GM19328 (cell line): ENCODE results near the gene ISOC2.
"Not testable (repeated sequence)": the region's sequence is repeated elsewhere in the genome, so short reads cannot be mapped to it uniquely, and the experiment has no call there.

Source experiments
- ATAC-seq: cut with Tn5 transposase; IDR thresholded peaks from one replicate; pipeline ENCODE4 v1.9.1; 2021; ENCODE audit warnings: mild to moderate bottlenecking, moderate library complexity; ENCODE audit not compliant: unreplicated experiment

Gene ISOC2

DNA sequence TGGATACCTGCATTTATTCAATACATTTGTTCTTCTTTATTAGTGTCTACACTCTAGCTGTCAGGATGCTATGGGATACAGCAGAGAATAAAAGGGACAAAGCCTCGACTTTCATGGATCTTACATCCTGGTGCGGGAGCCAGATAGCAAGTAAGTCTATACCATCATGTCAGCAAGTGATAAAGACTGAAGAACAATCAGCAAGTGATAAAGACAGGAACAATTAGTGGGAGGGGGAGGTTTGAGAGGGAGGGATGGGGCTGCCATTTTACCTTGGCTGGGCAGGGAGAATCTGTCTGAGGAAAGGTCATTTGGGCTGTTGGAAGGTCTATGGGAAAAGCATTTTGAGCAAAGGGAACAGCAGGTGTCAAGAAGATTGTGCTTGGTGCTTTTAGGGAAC lies 51.3 kb downstream of the ISOC2 start:
- ATAC-seq, result no peak

- not testable (repeated sequence) for ATAC-seq
Observed at GRCh38 chr19:55409179-55409578, 52.3 kb downstream of the ISOC2 start.

- no peak for ATAC-seq
Observed at GRCh38 chr19:55408533-55408872, 52.9 kb downstream of the ISOC2 start.

DNA sequence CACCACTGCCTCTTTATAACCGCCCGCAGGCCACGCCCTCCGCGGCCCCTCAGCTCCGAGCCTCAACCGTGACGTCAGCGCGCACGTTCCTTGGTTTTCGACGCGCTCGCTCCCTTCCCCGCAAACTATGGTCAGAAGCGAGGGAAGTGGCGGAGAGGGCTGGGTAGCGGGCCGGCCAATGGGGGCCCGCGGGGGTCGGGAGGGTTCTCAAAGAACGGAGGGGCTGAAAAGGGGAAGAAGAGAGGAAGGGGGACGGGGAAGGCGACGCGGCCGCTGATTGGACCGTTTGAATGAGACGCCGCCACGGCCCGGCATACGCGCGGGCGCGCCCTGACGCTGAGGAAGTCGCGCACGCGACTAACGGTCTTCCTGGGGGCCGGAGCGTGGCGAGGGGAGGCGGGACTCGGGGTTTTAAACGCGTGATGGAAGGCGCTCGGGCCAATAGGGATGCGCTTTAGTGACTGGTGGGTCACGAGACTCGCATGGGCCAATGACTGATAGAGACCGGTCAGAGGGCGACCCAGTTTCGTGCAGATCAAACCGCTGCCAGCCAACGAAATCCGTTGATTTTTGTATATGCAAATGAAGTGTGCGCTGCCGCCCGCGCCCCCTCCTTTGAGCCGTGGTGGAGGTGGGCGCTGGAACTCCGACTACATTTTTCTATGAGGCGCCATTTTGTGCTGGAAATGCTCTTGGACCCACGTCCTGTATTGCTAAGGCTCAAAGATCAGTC lies 53.5 kb downstream of the ISOC2 start:
- peak; percentile 74 for ATAC-seq

DNA sequence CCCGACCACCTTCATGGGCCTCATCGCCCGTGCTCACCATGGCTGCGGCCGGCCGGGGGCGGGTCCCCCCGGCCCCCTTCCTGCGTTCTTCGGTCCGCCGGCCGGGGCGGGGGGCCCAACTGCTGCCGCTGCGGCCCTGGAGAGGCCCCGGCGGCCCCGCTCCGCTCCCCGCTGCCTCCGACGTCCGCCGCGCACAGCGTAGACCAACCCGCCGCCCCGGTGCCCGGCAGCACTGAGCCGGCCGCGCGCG lies 54.0 kb downstream of the ISOC2 start, which contains the start of gene UBE2S:
Gene UBE2S, minus strand, starts transcription at position 239 of the 250 bp plus-strand sequence. Its CDS starts 199 bp downstream, at position 40.
- not testable (repeated sequence) for ATAC-seq

DNA sequence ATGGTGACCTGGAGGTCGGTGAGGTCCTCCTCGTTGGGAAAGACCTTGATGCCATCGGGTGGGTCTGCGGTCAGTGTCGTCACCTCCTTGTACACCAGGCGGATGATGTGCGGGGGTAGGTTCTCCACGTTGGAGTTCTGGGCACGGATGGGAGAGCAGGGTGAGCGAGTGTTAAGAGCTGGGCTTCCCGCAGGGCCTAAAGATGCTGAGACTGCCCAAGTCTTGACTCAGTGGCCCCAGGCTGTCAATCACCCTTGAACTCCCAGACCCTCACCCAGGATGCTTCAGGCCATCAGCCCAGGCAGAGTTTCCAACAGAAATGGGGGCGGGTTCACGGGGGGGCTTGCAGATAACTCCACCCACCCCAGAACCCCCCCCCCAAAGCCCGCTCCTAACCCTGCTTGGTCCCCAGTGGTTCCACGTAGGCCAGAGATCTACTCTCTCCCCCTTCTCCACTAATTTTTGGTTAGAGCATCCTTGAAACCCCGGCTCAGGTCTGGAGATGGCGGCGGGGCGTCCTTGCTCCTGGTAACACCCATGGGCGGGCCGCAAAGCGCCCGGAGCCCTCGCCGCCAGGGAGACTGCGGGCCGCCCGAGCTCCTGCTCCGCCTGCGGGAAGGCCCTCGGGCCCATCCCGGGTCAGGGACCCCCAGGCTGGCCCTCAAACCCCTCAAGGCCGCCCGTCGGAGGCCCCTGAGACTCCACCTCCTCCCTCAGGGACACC lies 54.5 kb downstream of the ISOC2 start:
- peak; percentile 8 for ATAC-seq

GRCh38 chr19:55406091-55406825 lies 55.2 kb downstream of the ISOC2 start:
- no peak for ATAC-seq

DNA sequence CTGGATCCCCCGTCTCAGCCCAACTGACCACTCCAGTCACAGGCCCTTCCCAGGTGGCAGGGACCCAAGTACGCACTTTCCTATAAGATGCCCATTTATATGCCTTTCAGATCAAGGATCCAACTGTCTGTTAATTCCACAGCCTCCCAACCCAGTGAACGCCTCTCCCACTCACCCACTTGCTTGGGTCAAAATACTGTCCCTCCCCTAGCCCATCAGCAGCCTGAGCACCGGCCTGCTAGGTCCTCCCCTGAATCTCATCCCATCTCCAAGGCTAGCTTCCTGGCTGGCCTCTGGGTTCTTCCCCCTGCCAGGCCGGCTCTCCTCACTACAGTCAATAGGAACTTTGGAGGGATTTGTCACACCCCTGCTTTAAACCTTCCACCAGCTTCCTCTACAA lies 55.8 kb downstream of the ISOC2 start:
- ATAC-seq, result no peak
